ENCODE results near the gene TAGLN3. TPM values are rescaled to one million over a fixed set of nuclear protein-coding genes. Genes with fewer than 3 reads are reported as not detected.
A peak's percentile ranks its signal among the peaks of the same experiment; 100 is the strongest.

The TAGLN3 gene
- total RNA-seq, 2 experiments from 2014 or later: 3.2 to 3.5 TPM

GRCh38 chr3:111963424-111963823 lies 35.3 kb upstream of the TAGLN3 start:
- H3K27ac Mint-ChIP-seq: no peak overlapping the region
- H3K27me3 Mint-ChIP-seq: no peaks in the 10 kb centered on the region
- ATAC-seq: peak; percentile 63
- intact Hi-C loops (cut with DNase I, micrococcal nuclease): loop anchor here (10.0 kb wide), 2 partner anchors 389 to 419 kb away; partner anchors contain the start of gene CD96 (in 1 of the 2)
- H3K36me3 Mint-ChIP-seq (ENCODE audit: low read depth): no peaks in the 10 kb centered on the region
- POLR2A ChIA-PET: no interaction called here
- H3K4me3 Mint-ChIP-seq: no peak overlapping the region
- no peak for DNase-seq
- CTCF ChIA-PET: interaction anchor here (1.2 to 5.1 kb wide), 3 partner anchors 17 to 103 kb away, joined by 3 to 30 read pairs (median 4); no protein-coding TSS in a partner anchor
- H3K4me1 Mint-ChIP-seq: peaks cover 32% of the 10 kb centered on the region
- no peaks in the 10 kb centered on the region for H3K9me3 Mint-ChIP-seq (ENCODE audit: low read depth)

GRCh38 chr3:111965484-111965883 lies 33.2 kb upstream of the TAGLN3 start:
- DNase-seq (no peak), ATAC-seq (peak; percentile 67)
- no peaks in the 10 kb centered on the region for H3K9me3 Mint-ChIP-seq (ENCODE audit: low read depth)
- no peaks in the 10 kb centered on the region for H3K36me3 Mint-ChIP-seq (ENCODE audit: low read depth)
- CTCF ChIA-PET: interaction anchor here (0.8 to 8.7 kb wide), 12 partner anchors 10 to 819 kb away, joined by 3 to 181 read pairs (median 4); partner anchors contain the start of gene ABHD10
- no peak overlapping the region for H3K27ac Mint-ChIP-seq
- intact Hi-C loops (cut with DNase I, micrococcal nuclease): loop anchor here (5.0 to 10.0 kb wide), 3 partner anchors 388 to 421 kb away; partner anchors contain the start of gene CD96 (in 1 of the 2)
- H3K4me3 Mint-ChIP-seq: no peak overlapping the region
- POLR2A ChIA-PET: no interaction called here
- H3K27me3 Mint-ChIP-seq: no peaks in the 10 kb centered on the region
- peaks cover 32% of the 10 kb centered on the region for H3K4me1 Mint-ChIP-seq

GRCh38 chr3:111967068-111967467 lies 31.7 kb upstream of the TAGLN3 start:
- no peak for ATAC-seq
- Mint-ChIP-seq H3K36me3 (ENCODE audit: low read depth) (no peaks in the 10 kb centered on the region), H3K27ac (no peak overlapping the region), H3K9me3 (ENCODE audit: low read depth) (no peaks in the 10 kb centered on the region), H3K4me3 (no peak overlapping the region), H3K4me1 (peaks cover 28% of the 10 kb centered on the region), H3K27me3 (no peaks in the 10 kb centered on the region)
- DNase-seq: no peak
- POLR2A ChIA-PET: no interaction called here
- CTCF ChIA-PET: interaction anchor here (0.6 to 8.7 kb wide), 27 partner anchors 8 to 444 kb away, joined by 3 to 181 read pairs (median 5); partner anchors contain the start of gene ABHD10
- intact Hi-C loops (cut with DNase I, micrococcal nuclease): loop anchor here (1.0 to 10.0 kb wide), 8 partner anchors 46 to 422 kb away; partner anchors contain the start of gene CD96 (in 1 of the 2)

- CTCF ChIA-PET: interaction anchor here (0.5 to 8.7 kb wide), 41 partner anchors 9 to 584 kb away, joined by 3 to 181 read pairs (median 4); partner anchors contain the start of genes ABHD10 and SLC9C1
- Mint-ChIP-seq H3K9me3 (ENCODE audit: low read depth) (no peaks in the 10 kb centered on the region), H3K36me3 (ENCODE audit: low read depth) (no peaks in the 10 kb centered on the region), H3K27ac (no peak overlapping the region), H3K4me1 (peaks cover 28% of the 10 kb centered on the region), H3K27me3 (no peaks in the 10 kb centered on the region), H3K4me3 (no peak overlapping the region)
- DNase-seq: peak; percentile 90
- peak; percentile 85 for ATAC-seq
- intact Hi-C loops (cut with DNase I, micrococcal nuclease): loop anchor here (1.0 to 10.0 kb wide), 8 partner anchors 46 to 423 kb away; partner anchors contain the start of gene CD96 (in 1 of the 2)
- POLR2A ChIA-PET: no interaction called here
Measured at GRCh38 chr3:111967651-111968274, 31.0 kb upstream of the TAGLN3 start.

GRCh38 chr3:111968319-111969054 lies 30.2 kb upstream of the TAGLN3 start:
- ChIA-PET POLR2A (no interaction called here), CTCF (interaction anchor here (0.5 to 8.7 kb wide), 41 partner anchors 8 to 583 kb away, joined by 3 to 181 read pairs (median 5); partner anchors contain the start of genes ABHD10 and SLC9C1)
- DNase-seq: no peak
- no peak overlapping the region for H3K27ac Mint-ChIP-seq
- no peak overlapping the region for H3K4me3 Mint-ChIP-seq
- H3K4me1 Mint-ChIP-seq: peaks cover 21% of the 10 kb centered on the region
- H3K27me3 Mint-ChIP-seq: no peaks in the 10 kb centered on the region
- intact Hi-C loops (cut with DNase I, micrococcal nuclease): loop anchor here (5.0 to 10.0 kb wide), 3 partner anchors 391 to 424 kb away; partner anchors contain the start of gene CD96 (in 1 of the 2)
- H3K36me3 Mint-ChIP-seq (ENCODE audit: low read depth): no peaks in the 10 kb centered on the region
- no peak for ATAC-seq
- no peaks in the 10 kb centered on the region for H3K9me3 Mint-ChIP-seq (ENCODE audit: low read depth)

GRCh38 chr3:111970376-111970775 lies 28.3 kb upstream of the TAGLN3 start:
- ChIA-PET POLR2A (interaction anchor here (1.1 kb wide), 1 partner anchor 8 kb away, joined by 3 read pairs; the partner anchor contains the start of gene ABHD10), CTCF (interaction anchor here (0.8 to 8.7 kb wide), 10 partner anchors 16 to 301 kb away, joined by 3 to 181 read pairs (median 6); no protein-coding TSS in a partner anchor)
- no peak overlapping the region for H3K4me3 Mint-ChIP-seq
- no peaks in the 10 kb centered on the region for H3K36me3 Mint-ChIP-seq (ENCODE audit: low read depth)
- H3K27me3 Mint-ChIP-seq: no peaks in the 10 kb centered on the region
- H3K4me1 Mint-ChIP-seq: peaks cover 13% of the 10 kb centered on the region
- ATAC-seq (no peak), DNase-seq (no peak)
- no peak overlapping the region for H3K27ac Mint-ChIP-seq
- intact Hi-C loops (cut with DNase I, micrococcal nuclease): no loop called here
- no peaks in the 10 kb centered on the region for H3K9me3 Mint-ChIP-seq (ENCODE audit: low read depth)

- peaks cover 6% of the 10 kb centered on the region for H3K4me1 Mint-ChIP-seq
- H3K4me3 Mint-ChIP-seq: no peak overlapping the region
- H3K36me3 Mint-ChIP-seq (ENCODE audit: low read depth): no peaks in the 10 kb centered on the region
- intact Hi-C loops (cut with DNase I, micrococcal nuclease): no loop called here
- H3K27me3 Mint-ChIP-seq: no peaks in the 10 kb centered on the region
- H3K9me3 Mint-ChIP-seq (ENCODE audit: low read depth): no peaks in the 10 kb centered on the region
- no peak overlapping the region for H3K27ac Mint-ChIP-seq
- ChIA-PET POLR2A (no interaction called here), CTCF (interaction anchor here (0.7 to 8.7 kb wide), 7 partner anchors 18 to 259 kb away, joined by 3 to 181 read pairs (median 4); no protein-coding TSS in a partner anchor)
- ATAC-seq (no peak), DNase-seq (no peak)
Measured at GRCh38 chr3:111971533-111972130, 27.1 kb upstream of the TAGLN3 start.

- CTCF ChIA-PET: interaction anchor here (0.7 to 8.7 kb wide), 4 partner anchors 29 to 256 kb away, joined by 4 to 181 read pairs (median 8); no protein-coding TSS in a partner anchor
- DNase-seq: no peak
- intact Hi-C loops (cut with DNase I, micrococcal nuclease): no loop called here
- no peaks in the 10 kb centered on the region for H3K9me3 Mint-ChIP-seq (ENCODE audit: low read depth)
- POLR2A ChIA-PET: no interaction called here
- no peak for ATAC-seq
- no peak overlapping the region for H3K27ac Mint-ChIP-seq
- H3K27me3 Mint-ChIP-seq: no peaks in the 10 kb centered on the region
- no peaks in the 10 kb centered on the region for H3K4me1 Mint-ChIP-seq
- H3K4me3 Mint-ChIP-seq: no peak overlapping the region
- no peaks in the 10 kb centered on the region for H3K36me3 Mint-ChIP-seq (ENCODE audit: low read depth)
Measured at GRCh38 chr3:111972891-111973290, 25.8 kb upstream of the TAGLN3 start.

- DNase-seq (no peak), ATAC-seq (no peak)
- H3K27me3 Mint-ChIP-seq: no peaks in the 10 kb centered on the region
- no peaks in the 10 kb centered on the region for H3K9me3 Mint-ChIP-seq (ENCODE audit: low read depth)
- H3K4me1 Mint-ChIP-seq: peaks cover 9% of the 10 kb centered on the region
- POLR2A ChIA-PET: no interaction called here
- intact Hi-C loops (cut with DNase I, micrococcal nuclease): loop anchor here (5.0 kb wide), 2 partner anchors 77 to 363 kb away; no protein-coding TSS in a partner anchor
- H3K4me3 Mint-ChIP-seq: no peak overlapping the region
- H3K36me3 Mint-ChIP-seq (ENCODE audit: low read depth): peaks cover 4% of the 10 kb centered on the region
- H3K27ac Mint-ChIP-seq: no peak overlapping the region
- CTCF ChIA-PET: interaction anchor here (0.9 to 2.7 kb wide), 7 partner anchors 10 to 306 kb away, joined by 3 to 10 read pairs (median 3); no protein-coding TSS in a partner anchor
Measured at GRCh38 chr3:111975131-111975530, 23.6 kb upstream of the TAGLN3 start.

- no peak for ATAC-seq
- H3K9me3 Mint-ChIP-seq (ENCODE audit: low read depth): no peaks in the 10 kb centered on the region
- ChIA-PET CTCF (interaction anchor here (0.8 to 4.4 kb wide), 4 partner anchors 9 to 307 kb away, joined by 3 to 40 read pairs (median 4); no protein-coding TSS in a partner anchor), POLR2A (no interaction called here)
- peaks cover 20% of the 10 kb centered on the region for H3K4me1 Mint-ChIP-seq
- H3K27me3 Mint-ChIP-seq: no peaks in the 10 kb centered on the region
- intact Hi-C loops (cut with DNase I, micrococcal nuclease): loop anchor here (5.0 kb wide), 2 partner anchors 76 to 364 kb away; no protein-coding TSS in a partner anchor
- H3K36me3 Mint-ChIP-seq (ENCODE audit: low read depth): peaks cover 14% of the 10 kb centered on the region
- DNase-seq: no peak
- no peak overlapping the region for H3K4me3 Mint-ChIP-seq
- no peak overlapping the region for H3K27ac Mint-ChIP-seq
Measured at GRCh38 chr3:111976254-111976653, 22.5 kb upstream of the TAGLN3 start.
